Kidney epithelial cell (primary cell): ENCODE measurements around the gene PHLPP1. TPM values are rescaled to one million over a fixed set of nuclear protein-coding genes. Genes with fewer than 3 reads are reported as not detected.

Experiments
- DNase-seq: peaks from one replicate; pipeline ENCODE4 v3.0.0-alpha.2; 2010; ENCODE audit warnings: low read depth
- H3K27me3 ChIP-seq: 2 replicates; pipeline ENCODE4 v1.6.0; 2011; ENCODE audit warnings: low read length; ENCODE audit not compliant: control insufficient read depth, insufficient read depth
- H3K36me3 ChIP-seq: 2 replicates; pipeline ENCODE4 v1.5.1; 2011; ENCODE audit warnings: low read length; ENCODE audit not compliant: control insufficient read depth, insufficient read depth
- H3K4me3 ChIP-seq: 2 replicates; pipeline ENCODE4 v1.5.1; 2011; ENCODE audit warnings: low read depth, mild to moderate bottlenecking, control low read depth, low read length
- CTCF ChIP-seq: IDR thresholded peaks from 2 replicates; pipeline ENCODE4 v1.5.1; 2011; ENCODE audit warnings: mild to moderate bottlenecking, moderate library complexity, low read length, control low read depth, inconsistent platforms; ENCODE audit not compliant: insufficient read depth, poor library complexity, severe bottlenecking
- total RNA-seq: library from RNA; depleted of rRNA; stranded (reverse); fragments of >200 nt; gene quantifications from 2 replicates; pipeline ENCODE4 v1.2.3, GENCODE V29; 2015

Gene PHLPP1
- total RNA-seq, 1 donor from 2014 or later = 4.4 TPM

GRCh38 chr18:62716619-62717168 lies 1.4 kb downstream of the PHLPP1 start:
- Histone ChIP-seq H3K4me3 (peak overlapping the region; percentile 76), H3K36me3 (no peaks in the 10 kb centered on the region), H3K27me3 (no peaks in the 10 kb centered on the region)
- no peak for DNase-seq
- no peak for TF ChIP-seq CTCF

GRCh38 chr18:62717169-62717924 lies 2.0 kb downstream of the PHLPP1 start:
- no peaks in the 10 kb centered on the region for H3K27me3 ChIP-seq
- peak; percentile 16 for DNase-seq
- TF ChIP-seq CTCF = no peak
- H3K36me3 ChIP-seq = no peaks in the 10 kb centered on the region
- peak overlapping the region; percentile 76 for H3K4me3 ChIP-seq

DNA sequence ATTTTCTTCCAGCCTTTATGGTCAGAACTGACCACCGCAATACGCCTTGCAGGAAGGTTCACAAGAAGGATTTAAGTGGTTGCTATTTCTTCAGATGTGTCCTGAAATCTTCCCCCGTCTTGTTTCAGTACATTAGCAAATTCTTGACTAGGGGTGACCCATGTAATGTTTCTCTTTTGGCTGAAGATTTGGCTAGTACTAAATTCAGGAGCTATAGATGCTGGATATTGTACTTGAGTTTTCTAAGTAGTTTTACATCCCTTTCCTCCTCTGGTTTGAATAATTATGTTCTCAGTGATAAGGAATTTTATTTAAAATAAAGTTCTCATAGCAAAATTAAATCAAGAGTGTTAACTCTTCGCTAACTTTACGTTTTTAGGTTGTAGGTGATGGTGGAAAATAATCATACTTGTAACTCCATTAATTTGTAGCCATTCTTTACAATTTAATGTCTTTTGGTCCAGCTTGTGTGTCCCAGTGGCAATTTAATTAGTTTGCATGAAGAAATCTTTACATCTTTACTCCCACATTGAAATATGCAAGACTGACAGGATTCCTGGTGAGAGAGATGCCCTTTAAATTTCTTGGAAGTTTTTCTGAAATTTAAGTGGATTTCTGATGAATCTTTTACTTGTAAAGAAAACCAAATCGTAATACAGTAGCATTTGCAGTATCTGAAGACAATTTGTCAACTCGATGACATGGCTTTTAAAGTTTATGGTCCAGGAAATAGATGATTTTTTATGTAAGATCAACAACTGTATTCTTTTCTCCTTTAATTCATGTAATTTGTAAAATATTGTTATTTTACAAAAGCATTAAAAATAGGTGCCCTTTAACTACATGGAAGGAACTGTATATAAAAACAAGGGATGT lies 2.8 kb downstream of the PHLPP1 start:
- H3K4me3 ChIP-seq = peak overlapping the region; percentile 76
- no peak for DNase-seq
- no peaks in the 10 kb centered on the region for H3K27me3 ChIP-seq
- H3K36me3 ChIP-seq = no peaks in the 10 kb centered on the region
- no peak for TF ChIP-seq CTCF

GRCh38 chr18:62720048-62720447 lies 4.7 kb downstream of the PHLPP1 start:
- no peaks in the 10 kb centered on the region for H3K27me3 ChIP-seq
- no peak for TF ChIP-seq CTCF
- no peaks in the 10 kb centered on the region for H3K36me3 ChIP-seq
- no peak overlapping the region for H3K4me3 ChIP-seq
- DNase-seq = no peak

GRCh38 chr18:62720766-62721613 lies 5.6 kb downstream of the PHLPP1 start:
- Histone ChIP-seq H3K36me3 (no peaks in the 10 kb centered on the region), H3K4me3 (no peak overlapping the region), H3K27me3 (no peaks in the 10 kb centered on the region)
- DNase-seq = no peak
- no peak for TF ChIP-seq CTCF
